Stimulated activated CD4-positive, alpha-beta T cell treated with anti-CD3 and anti-CD28 coated beads, Interleukin-1b, Interleukin-23, amount 100 ng/mL, for 4 hours (primary cell): ENCODE measurements around the gene NEURL1B.

Experiments
- DNase-seq, 2 donors: peaks; one replicate each; pipeline ENCODE4 v3.0.0-alpha.2; 2020; ENCODE audit warnings: low read depth in 2 of 2

NEURL1B gene

GRCh38 chr5:172608773-172609172 lies 32.3 kb upstream of the NEURL1B start:
- DNase-seq, result no peak

GRCh38 chr5:172610643-172611042 lies 30.4 kb upstream of the NEURL1B start:
- DNase-seq, result no peak

- DNase-seq, result no peak
These were observed 29.1 kb upstream of the NEURL1B start for GRCh38 chr5:172611913-172612312.

- no peak for DNase-seq
These were observed 28.3 kb upstream of the NEURL1B start for GRCh38 chr5:172612771-172613170.

- no peak for DNase-seq
These were observed 24.9 kb upstream of the NEURL1B start for GRCh38 chr5:172616136-172616535.

GRCh38 chr5:172616730-172617129 lies 24.3 kb upstream of the NEURL1B start:
- no peak for DNase-seq

- DNase-seq, result no peak
These were observed 23.2 kb upstream of the NEURL1B start for GRCh38 chr5:172617817-172618216.

- DNase-seq, result no peak
These were observed 22.3 kb upstream of the NEURL1B start for GRCh38 chr5:172618574-172619365.

- DNase-seq, result no peak
These were observed 20.6 kb upstream of the NEURL1B start for GRCh38 chr5:172620506-172620905.

- DNase-seq, result no peak
These were observed 18.7 kb upstream of the NEURL1B start for GRCh38 chr5:172622091-172623046.

GRCh38 chr5:172623313-172623980 lies 17.6 kb upstream of the NEURL1B start:
- DNase-seq, result no peak

GRCh38 chr5:172624083-172624995 lies 16.7 kb upstream of the NEURL1B start:
- DNase-seq, result no peak

GRCh38 chr5:172624996-172625964 lies 15.8 kb upstream of the NEURL1B start:
- no peak for DNase-seq

- no peak for DNase-seq
These were observed 15.0 kb upstream of the NEURL1B start for GRCh38 chr5:172626031-172626581.

GRCh38 chr5:172630082-172630481 lies 11.0 kb upstream of the NEURL1B start:
- no peak for DNase-seq

- DNase-seq, result no peak
These were observed 10.6 kb upstream of the NEURL1B start for GRCh38 chr5:172630482-172630881.

GRCh38 chr5:172630986-172631385 lies 10.1 kb upstream of the NEURL1B start:
- DNase-seq, result no peak

GRCh38 chr5:172632346-172633092 lies 8.5 kb upstream of the NEURL1B start:
- DNase-seq, result no peak
